Smooth muscle cell (in vitro differentiated cells): Measurements from ENCODE around the gene PRSS57. TPM values are rescaled to one million over a fixed set of nuclear protein-coding genes. Genes with fewer than 3 reads are reported as not detected.

ENCODE experiments used
- DNase-seq: peaks from one replicate; lab custom pipeline; 2025; ENCODE audit not compliant: unreplicated experiment; lab: John Stamatoyannopoulos, UW
- H2AFZ ChIP-seq: fragments of 200-600 bp; sonication (generic); 2 replicates; pipeline ENCODE4 v1.6.0; 2016; ENCODE audit warnings: antibody characterized with exemption, low read depth, mild to moderate bottlenecking
- H3F3A ChIP-seq: fragments of 200-600 bp; sonication (generic); 2 replicates; pipeline ENCODE4 v1.6.0; 2017; ENCODE audit warnings: antibody characterized with exemption, low read depth
- H3K27ac ChIP-seq: fragments of 200-600 bp; sonication (generic); 2 replicates; pipeline ENCODE4 v1.5.1; 2016; ENCODE audit warnings: low read depth, mild to moderate bottlenecking
- H3K27me3 ChIP-seq: fragments of 200-600 bp; sonication (generic); 2 replicates; pipeline ENCODE4 v1.6.1; 2016; ENCODE audit warnings: low read depth, mild to moderate bottlenecking
- H3K36me3 ChIP-seq: fragments of 200-600 bp; sonication (generic); 2 replicates; pipeline ENCODE4 v1.5.1; 2016; ENCODE audit warnings: low read depth
- H3K4me1 ChIP-seq: fragments of 200-600 bp; sonication (generic); 2 replicates; pipeline ENCODE4 v1.5.1; 2016; ENCODE audit warnings: low read depth
- H3K4me2 ChIP-seq: fragments of 200-600 bp; sonication (generic); 2 replicates; pipeline ENCODE4 v1.6.0; 2016; ENCODE audit warnings: mild to moderate bottlenecking
- H3K4me3 ChIP-seq: fragments of 200-600 bp; sonication (generic); 2 replicates; pipeline ENCODE4 v1.5.1; 2016; ENCODE audit warnings: mild to moderate bottlenecking
- H3K79me2 ChIP-seq: fragments of 200-600 bp; sonication (generic); 2 replicates; pipeline ENCODE4 v1.6.0; 2016; ENCODE audit warnings: low read depth, mild to moderate bottlenecking
- H3K9ac ChIP-seq: fragments of 200-600 bp; sonication (generic); 2 replicates; pipeline ENCODE4 v1.6.0; 2016; ENCODE audit warnings: low read depth
- H3K9me3 ChIP-seq: fragments of 200-600 bp; sonication (generic); replicated peaks from 2 replicates; pipeline ENCODE4 v1.5.1; 2016; ENCODE audit warnings: low read depth
- H4K20me1 ChIP-seq: fragments of 200-600 bp; sonication (generic); 2 replicates; pipeline ENCODE4 v1.6.0; 2016; ENCODE audit warnings: low read depth
- WGBS: methylation state at CpG from one replicate; pipeline ENCODE4 v1.1.7; 2016; ENCODE audit warnings: low lambda C conversion rate; 5-methylcytosine and 5-hydroxymethylcytosine counted together
- polyA plus RNA-seq: library from polyadenylated mRNA; unstranded; fragments of >200 nt; fragmentation: Nextera tagmentation; extraction: Ambion mirVana; gene quantifications from 2 replicates; pipeline ENCODE4 v1.2.1, GENCODE V29; 2016
- total RNA-seq: library from RNA; depleted of rRNA; stranded (reverse); fragments of >200 nt; gene quantifications from 2 replicates; pipeline ENCODE4 v1.2.3, GENCODE V29; 2014
- TF ChIP-seq, protein P1 (sequence below): fragments of 200-600 bp; sonication (generic); IDR thresholded peaks from 2 replicates; pipeline ENCODE4 v1.5.1; 2017; ENCODE audit warnings: borderline replicate concordance, mild to moderate bottlenecking, antibody characterized with exemption; ENCODE audit not compliant: insufficient read depth, poor library complexity, severe bottlenecking

Gene PRSS57
- total and polyA plus RNA-seq, 2 experiments from 2014 or later, result not detected

GRCh38 chr19:652467-653389, 42.5 kb downstream of the PRSS57 start:
- Histone ChIP-seq H3K9me3 (no peaks in the 10 kb centered on the region), H3K79me2 (peaks cover 70% of the 10 kb centered on the region), H3K4me1 (no peaks in the 10 kb centered on the region), H3K36me3 (no peaks in the 10 kb centered on the region), H2AFZ (no peak overlapping the region), H3K27ac (no peak overlapping the region), H4K20me1 (peaks cover 94% of the 10 kb centered on the region), H3K4me3 (no peak overlapping the region), H3K27me3 (no peaks in the 10 kb centered on the region), H3K9ac (no peak overlapping the region), H3F3A (no peaks in the 10 kb centered on the region), H3K4me2 (no peak overlapping the region)
- no peak for DNase-seq
- 96% methylated on average over 43 of the region's 54 CpGs for WGBS
- TF ChIP-seq, protein P1, sequence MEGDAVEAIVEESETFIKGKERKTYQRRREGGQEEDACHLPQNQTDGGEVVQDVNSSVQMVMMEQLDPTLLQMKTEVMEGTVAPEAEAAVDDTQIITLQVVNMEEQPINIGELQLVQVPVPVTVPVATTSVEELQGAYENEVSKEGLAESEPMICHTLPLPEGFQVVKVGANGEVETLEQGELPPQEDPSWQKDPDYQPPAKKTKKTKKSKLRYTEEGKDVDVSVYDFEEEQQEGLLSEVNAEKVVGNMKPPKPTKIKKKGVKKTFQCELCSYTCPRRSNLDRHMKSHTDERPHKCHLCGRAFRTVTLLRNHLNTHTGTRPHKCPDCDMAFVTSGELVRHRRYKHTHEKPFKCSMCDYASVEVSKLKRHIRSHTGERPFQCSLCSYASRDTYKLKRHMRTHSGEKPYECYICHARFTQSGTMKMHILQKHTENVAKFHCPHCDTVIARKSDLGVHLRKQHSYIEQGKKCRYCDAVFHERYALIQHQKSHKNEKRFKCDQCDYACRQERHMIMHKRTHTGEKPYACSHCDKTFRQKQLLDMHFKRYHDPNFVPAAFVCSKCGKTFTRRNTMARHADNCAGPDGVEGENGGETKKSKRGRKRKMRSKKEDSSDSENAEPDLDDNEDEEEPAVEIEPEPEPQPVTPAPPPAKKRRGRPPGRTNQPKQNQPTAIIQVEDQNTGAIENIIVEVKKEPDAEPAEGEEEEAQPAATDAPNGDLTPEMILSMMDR, result no peak

- 89% methylated on average over 21 of the region's 24 CpGs for WGBS
- H3K36me3 ChIP-seq, result no peaks in the 10 kb centered on the region
- H3K9ac ChIP-seq, result no peak overlapping the region
- no peaks in the 10 kb centered on the region for H3F3A ChIP-seq
- peaks cover 63% of the 10 kb centered on the region for H3K79me2 ChIP-seq
- no peak overlapping the region for H3K27ac ChIP-seq
- H3K4me3 ChIP-seq, result no peak overlapping the region
- no peaks in the 10 kb centered on the region for H3K4me1 ChIP-seq
- H2AFZ ChIP-seq, result no peak overlapping the region
- no peak for DNase-seq
- no peaks in the 10 kb centered on the region for H3K9me3 ChIP-seq
- no peak overlapping the region for H3K4me2 ChIP-seq
- no peaks in the 10 kb centered on the region for H3K27me3 ChIP-seq
- TF ChIP-seq, protein P1, result no peak
- H4K20me1 ChIP-seq, result peaks cover 87% of the 10 kb centered on the region
Observed at GRCh38 chr19:651991-652390, 43.3 kb downstream of the PRSS57 start.

DNA sequence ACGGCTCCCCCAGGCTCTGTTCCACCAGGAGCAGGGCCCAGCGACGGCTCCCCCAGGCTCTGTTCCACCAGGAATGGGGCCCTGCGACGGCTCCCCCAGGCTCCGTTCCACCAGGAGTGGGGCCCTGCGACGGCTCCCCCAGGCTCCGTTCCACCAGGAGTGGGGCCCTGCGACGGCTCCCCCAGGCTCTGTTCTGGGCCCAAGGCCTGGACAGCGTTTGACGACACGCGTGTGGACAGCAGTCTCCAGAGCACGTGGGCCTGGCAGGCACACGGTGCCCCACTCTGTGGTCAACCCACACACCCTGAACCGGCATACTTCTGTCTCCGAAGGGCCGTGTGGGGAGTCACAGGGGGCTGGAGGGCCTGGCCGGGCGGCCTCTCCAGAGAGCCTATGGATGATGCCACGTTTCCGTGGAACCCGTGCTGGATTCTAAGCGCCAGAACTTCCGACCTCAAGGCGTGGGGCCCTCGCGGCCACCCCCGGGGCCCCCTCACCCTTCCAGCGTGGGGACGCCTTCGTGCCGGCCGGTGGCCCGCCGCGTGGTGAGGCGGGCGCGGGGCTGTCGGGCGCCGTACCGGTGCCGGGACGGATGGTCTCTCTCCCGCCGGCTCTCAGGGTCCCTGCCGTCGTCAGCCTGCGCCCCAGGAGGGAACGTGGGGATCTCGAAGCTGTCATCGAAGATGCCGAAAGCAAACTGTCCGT, 44.0 kb downstream of the PRSS57 start:
- Histone ChIP-seq H3K4me3 (no peak overlapping the region), H3K9me3 (no peaks in the 10 kb centered on the region), H3K4me2 (no peak overlapping the region), H3K79me2 (peaks cover 56% of the 10 kb centered on the region), H3K27ac (no peak overlapping the region), H3K36me3 (no peaks in the 10 kb centered on the region), H3K9ac (no peak overlapping the region), H3F3A (no peaks in the 10 kb centered on the region), H4K20me1 (peaks cover 79% of the 10 kb centered on the region), H3K4me1 (no peaks in the 10 kb centered on the region), H2AFZ (no peak overlapping the region), H3K27me3 (no peaks in the 10 kb centered on the region)
- TF ChIP-seq, protein P1, result no peak
- DNase-seq, result no peak
- 97% methylated on average over 58 of the region's 58 CpGs for WGBS
